ENCODE data around the gene THNSL1.

Gene THNSL1

GRCh38 chr10:25047591-25048301 is 31.3 kb downstream of the THNSL1 start:
- H3K27ac ChIP-seq, result no peak overlapping the region
- no peak for TF ChIP-seq ZFX (IDR thresholded peaks at IDR 0.05)
- no peak for TF ChIP-seq CTCF (conservative IDR thresholded peaks at IDR 0.05)

- H3K27ac ChIP-seq, result no peak overlapping the region
- no peak for TF ChIP-seq ZFX (IDR thresholded peaks at IDR 0.05)
- TF ChIP-seq CTCF (conservative IDR thresholded peaks at IDR 0.05), result no peak
Measured at GRCh38 chr10:25048450-25048849, 32.0 kb downstream of the THNSL1 start.

GRCh38 chr10:25049966-25050365 is 33.6 kb downstream of the THNSL1 start:
- H3K27ac ChIP-seq, result no peak overlapping the region
- TF ChIP-seq ZFX (IDR thresholded peaks at IDR 0.05) (no peak), CTCF (conservative IDR thresholded peaks at IDR 0.05) (no peak)

GRCh38 chr10:25050402-25050801 is 34.0 kb downstream of the THNSL1 start:
- no peak for TF ChIP-seq CTCF (conservative IDR thresholded peaks at IDR 0.05)
- TF ChIP-seq ZFX (IDR thresholded peaks at IDR 0.05), result no peak
- H3K27ac ChIP-seq, result no peak overlapping the region

- no peak for TF ChIP-seq ZFX (IDR thresholded peaks at IDR 0.05)
- TF ChIP-seq CTCF (conservative IDR thresholded peaks at IDR 0.05), result no peak
- no peak overlapping the region for H3K27ac ChIP-seq
Measured at GRCh38 chr10:25052012-25052411, 35.6 kb downstream of the THNSL1 start.

GRCh38 chr10:25056726-25057125 is 40.3 kb downstream of the THNSL1 start:
- no peak for TF ChIP-seq CTCF (conservative IDR thresholded peaks at IDR 0.05)
- TF ChIP-seq ZFX (IDR thresholded peaks at IDR 0.05), result no peak
- no peak overlapping the region for H3K27ac ChIP-seq

GRCh38 chr10:25057886-25058285 is 41.5 kb downstream of the THNSL1 start:
- TF ChIP-seq ZFX (IDR thresholded peaks at IDR 0.05) (no peak), CTCF (conservative IDR thresholded peaks at IDR 0.05) (no peak)
- H3K27ac ChIP-seq, result no peak overlapping the region
